SK-N-SH (cell line): Measurements from ENCODE around the gene CDK11B. TPM values are rescaled to one million over a fixed set of nuclear protein-coding genes. Genes with fewer than 3 reads are reported as not detected.
A peak's percentile ranks its signal among the peaks of the same experiment; 100 is the strongest.

Experiments used
- CTCF ChIA-PET: fragments of 300-600, 350-600 bp; formaldehyde crosslinking; extraction: SDS; loops from one replicate; lab custom pipeline; 2021; lab: Yijun Ruan, JAX
- POLR2A ChIA-PET: fragments of 350-600 bp; sonication (Branson Sonifier 250); formaldehyde crosslinking; extraction: SDS; loops from one replicate; lab custom pipeline; 2020; ENCODE audit warnings: antibody characterized with exemption, inconsistent platforms; lab: Yijun Ruan, JAX
- DNase-seq: peaks from one replicate; pipeline ENCODE4 v3.0.0; 2012
- H2AFZ ChIP-seq: fragments of 200-600 bp; sonication (generic); 2 replicates; pipeline ENCODE4 v1.8.1; 2016; ENCODE audit warnings: antibody characterized with exemption, mild to moderate bottlenecking, low read depth
- H3F3A ChIP-seq: fragments of 200-600 bp; sonication (generic); replicated peaks from 2 replicates; pipeline ENCODE3; 2016; ENCODE audit warnings: antibody characterized with exemption, mild to moderate bottlenecking; ENCODE audit not compliant: insufficient read depth
- H3K27ac ChIP-seq, 2 experiments: fragments of 200-500 bp in 1 of 2; fragments of 200-600 bp in 1 of 2; sonication (Bioruptor generic) in 1 of 2; sonication (generic), shearing (Covaris generic) in 1 of 2; 2 replicates each; pipeline versions ENCODE4 v1.5.1 to v1.6.1; 2014 to 2016; ENCODE audit warnings: low read depth in 2 of 2, inconsistent platforms in 1 of 2, low read length in 1 of 2, mild to moderate bottlenecking in 1 of 2, mixed read lengths in 1 of 2
- H3K27me3 ChIP-seq: fragments of 200-600 bp; sonication (generic), shearing (Covaris generic); 2 replicates; pipeline ENCODE4 v1.6.1; 2016; ENCODE audit warnings: mixed run types; ENCODE audit not compliant: insufficient read depth
- H3K36me3 ChIP-seq, 2 experiments: fragments of 200-500 bp in 1 of 2; fragments of 200-600 bp in 1 of 2; sonication (Bioruptor generic) in 1 of 2; sonication (generic) in 1 of 2; replicated peaks in 1 of 2; 2 replicates each; pipeline versions ENCODE3 to v1.5.1; 2014 to 2016; ENCODE audit warnings: low read length in 1 of 2, mild to moderate bottlenecking in 1 of 2; ENCODE audit not compliant: insufficient read depth in 2 of 2, control insufficient read depth in 1 of 2
- H3K4me1 ChIP-seq, 2 experiments: fragments of 200-500 bp in 1 of 2; fragments of 200-600 bp in 1 of 2; sonication (Bioruptor generic) in 1 of 2; sonication (generic), shearing (Covaris generic) in 1 of 2; 2 replicates each; pipeline versions ENCODE4 v1.5.1 to v1.6.1; 2014 to 2016; ENCODE audit warnings: low read depth in 1 of 2, low read length in 1 of 2, mixed run types in 1 of 2; ENCODE audit not compliant: insufficient read depth in 2 of 2, control insufficient read depth in 1 of 2
- H3K4me2 ChIP-seq: fragments of 200-600 bp; sonication (generic), shearing (Covaris generic); 2 replicates; pipeline ENCODE4 v1.6.1; 2017; ENCODE audit warnings: mixed run types
- H3K4me3 ChIP-seq, 2 experiments: fragments of 200-500 bp in 1 of 2; fragments of 200-600 bp in 1 of 2; sonication (Bioruptor generic) in 1 of 2; sonication (generic), shearing (Covaris generic) in 1 of 2; 2 replicates each; pipeline versions ENCODE4 v1.5.1 to v1.8.1; 2014 to 2016; ENCODE audit warnings: low read depth in 2 of 2, inconsistent platforms in 1 of 2, low read length in 1 of 2, mild to moderate bottlenecking in 1 of 2, mixed read lengths in 1 of 2, moderate library complexity in 1 of 2
- H3K79me2 ChIP-seq: fragments of 200-600 bp; sonication (generic); 2 replicates; pipeline ENCODE4 v1.8.1; 2017; ENCODE audit warnings: mild to moderate bottlenecking; ENCODE audit not compliant: insufficient read depth
- H3K9ac ChIP-seq: fragments of 200-600 bp; sonication (generic); 2 replicates; pipeline ENCODE4 v1.6.1; 2017; ENCODE audit warnings: mixed run types
- H3K9me2 ChIP-seq: fragments of 200-600 bp; sonication (generic); 2 replicates; pipeline ENCODE4 v1.6.1; 2017; ENCODE audit warnings: mixed run types
- H3K9me3 ChIP-seq: fragments of 200-600 bp; sonication (generic); 2 replicates; pipeline ENCODE4 v1.6.1; 2017; ENCODE audit warnings: mixed run types, mild to moderate bottlenecking, moderate library complexity
- H4K20me1 ChIP-seq: fragments of 200-600 bp; sonication (generic); 2 replicates; pipeline ENCODE4 v1.6.1; 2017; ENCODE audit warnings: mild to moderate bottlenecking, mixed run types; ENCODE audit not compliant: insufficient read depth
- CHD2 ChIP-seq: fragments of 150-350 bp; IDR thresholded peaks from 2 replicates; pipeline ENCODE4 v1.6.1; 2018; ENCODE audit warnings: low read length; ENCODE audit not compliant: partially characterized antibody
- MEF2A ChIP-seq: IDR thresholded peaks from 2 replicates; pipeline ENCODE4 v1.4.0; 2012; ENCODE audit warnings: low read depth, borderline replicate concordance
- MXI1 ChIP-seq: IDR thresholded peaks from 2 replicates; pipeline ENCODE4 v1.6.1; 2012; ENCODE audit warnings: mild to moderate bottlenecking, low read depth, low read length, improper control_type of control experiment
- NRF1 ChIP-seq: IDR thresholded peaks from 2 replicates; pipeline ENCODE4 v1.6.1; 2012; ENCODE audit warnings: low read depth, mild to moderate bottlenecking, low read length
- RAD21 ChIP-seq: IDR thresholded peaks from 2 replicates; pipeline ENCODE4 v1.6.1; 2012; ENCODE audit warnings: mild to moderate bottlenecking, low read length
- RXRA ChIP-seq: IDR thresholded peaks from 2 replicates; pipeline ENCODE4 v1.4.0; 2012; ENCODE audit warnings: low read depth, mild to moderate bottlenecking, borderline replicate concordance
- SMC3 ChIP-seq: IDR thresholded peaks from 2 replicates; pipeline ENCODE4 v1.6.1; 2012; ENCODE audit warnings: low read depth, low read length, improper control_type of control experiment
- YY1 ChIP-seq: IDR thresholded peaks from 2 replicates; pipeline ENCODE4 v1.4.0; 2012; ENCODE audit warnings: low read depth, mild to moderate bottlenecking
- WGBS: methylation state at CpG from one replicate; pipeline ENCODE4 v1.1.6; 2017; ENCODE audit warnings: low lambda C conversion rate; 5-methylcytosine and 5-hydroxymethylcytosine counted together
- polyA plus RNA-seq, 3 experiments: library from polyadenylated mRNA; depleted of rRNA; stranded (reverse); fragments of >200 nt; gene quantifications; 2 replicates each; pipeline ENCODE4 v1.2.3, GENCODE V29; 2012
- TF ChIP-seq, protein P1 (sequence below): fragments of 200-600 bp; sonication (generic); IDR thresholded peaks from 2 replicates; pipeline ENCODE4 v1.6.1; 2017; ENCODE audit warnings: antibody characterized with exemption, mild to moderate bottlenecking, moderate library complexity
- TF ChIP-seq, protein P2 (sequence below): IDR thresholded peaks from 2 replicates; pipeline ENCODE4 v1.4.0; 2012; ENCODE audit warnings: low read depth

Gene CDK11B
- polyA plus RNA-seq, 1 of the 3 experiments (the other 2 are of a cell fraction) = 15.0 TPM

GRCh38 chr1:1625404-1625775, 33.4 kb downstream of the CDK11B start:
- peaks cover 0 to 5% of the 10 kb centered on the region in 2 experiments for H3K36me3 ChIP-seq
- H3F3A ChIP-seq = no peaks in the 10 kb centered on the region
- POLR2A ChIA-PET = interaction anchor here (0.6 kb wide), 1 partner anchor 258 kb away, joined by 3 read pairs; no protein-coding TSS in a partner anchor
- no peak overlapping the region for H2AFZ ChIP-seq
- H3K4me2 ChIP-seq = no peak overlapping the region
- no peaks in the 10 kb centered on the region for H4K20me1 ChIP-seq
- H3K9ac ChIP-seq = no peak overlapping the region
- no peaks in the 10 kb centered on the region for H3K9me2 ChIP-seq
- CTCF ChIA-PET = no interaction called here
- H3K79me2 ChIP-seq = 0 out of 2 replicates have a peak, but pooled peaks cover 1% of the 10 kb centered on the region
- WGBS = 94% methylated on average over 8 of the region's 28 CpGs
- DNase-seq = no peak
- no peak overlapping the region for H3K4me3 ChIP-seq
- TF ChIP-seq MEF2A (no peak), CHD2 (no peak)
- no peaks in the 10 kb centered on the region; a peak in 1 of 4 replicates for H3K4me1 ChIP-seq
- no peaks in the 10 kb centered on the region for H3K9me3 ChIP-seq
- no peak overlapping the region for H3K27ac ChIP-seq
- H3K27me3 ChIP-seq = no peaks in the 10 kb centered on the region

DNA sequence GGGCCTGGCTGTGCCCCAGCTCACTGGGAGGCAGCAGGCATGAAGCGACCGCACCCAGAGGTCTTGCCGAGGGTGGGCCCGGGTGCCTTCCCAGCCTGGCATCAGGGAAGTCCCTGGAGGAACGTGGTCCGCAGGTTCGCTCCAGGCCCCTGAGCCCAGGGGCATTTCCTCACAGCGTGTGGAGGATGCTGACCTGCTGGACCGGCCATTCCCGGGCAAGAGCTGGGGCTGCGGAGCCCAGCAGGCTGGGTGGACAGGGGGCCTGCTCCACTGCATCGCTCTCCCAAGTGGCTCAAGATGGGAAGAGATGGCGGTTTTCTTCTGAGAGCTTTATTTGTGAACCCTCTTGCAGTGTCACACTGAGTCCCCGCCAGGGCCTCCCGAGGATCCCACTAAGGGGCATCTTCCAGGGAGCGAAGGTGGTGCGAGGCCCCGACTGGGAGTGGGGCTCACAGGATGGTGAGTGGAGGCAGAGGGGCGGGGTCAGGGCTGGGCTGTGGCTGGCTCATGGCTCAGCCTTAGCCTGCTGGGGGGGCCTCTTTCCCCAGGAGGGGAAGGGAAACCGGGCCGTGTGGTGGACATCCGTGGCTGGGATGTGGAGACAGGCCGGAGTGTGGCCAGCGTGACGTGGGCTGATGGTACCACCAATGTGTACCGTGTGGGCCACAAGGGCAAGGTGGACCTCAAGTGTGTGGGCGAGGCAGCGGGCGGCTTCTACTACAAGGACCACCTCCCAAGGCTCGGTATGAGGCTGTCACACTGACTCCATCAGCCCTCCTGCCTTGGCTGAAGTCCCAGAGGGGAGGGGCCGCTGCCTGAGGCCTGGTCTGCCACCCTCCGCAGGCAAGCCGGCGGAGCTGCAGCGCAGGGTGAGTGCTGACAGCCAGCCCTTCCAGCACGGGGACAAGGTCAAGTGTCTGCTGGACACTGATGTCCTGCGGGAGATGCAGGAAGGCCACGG, 34.1 kb downstream of the CDK11B start:
- no peak overlapping the region for H3K9ac ChIP-seq
- peak; percentile 42; the same call in 1 of the 2 replicates for TF ChIP-seq MXI1
- TF ChIP-seq SMC3 = no peak
- 0 out of 2 replicates have a peak, but pooled peaks cover 8% of the 10 kb centered on the region for H3K79me2 ChIP-seq
- no peak overlapping the region for H3K4me3 ChIP-seq
- H4K20me1 ChIP-seq = no peaks in the 10 kb centered on the region
- H2AFZ ChIP-seq = no peak overlapping the region
- no peaks in the 10 kb centered on the region for H3F3A ChIP-seq
- H3K27ac ChIP-seq = no peak overlapping the region
- H3K36me3 ChIP-seq = peaks cover 0 to 5% of the 10 kb centered on the region in 2 experiments
- no peaks in the 10 kb centered on the region for H3K9me3 ChIP-seq
- H3K27me3 ChIP-seq = no peaks in the 10 kb centered on the region
- no peaks in the 10 kb centered on the region; a peak in 1 of 4 replicates for H3K4me1 ChIP-seq
- POLR2A ChIA-PET = interaction anchor here (0.5 to 1.2 kb wide), 2 partner anchors 10 to 13 kb away, joined by 4 to 5 read pairs; partner anchors contain the start of gene MIB2
- H3K9me2 ChIP-seq = no peaks in the 10 kb centered on the region
- CTCF ChIA-PET = no interaction called here
- peak; percentile 78 for DNase-seq
- WGBS = 90% methylated on average over 14 of the region's 38 CpGs
- no peak overlapping the region for H3K4me2 ChIP-seq

DNA sequence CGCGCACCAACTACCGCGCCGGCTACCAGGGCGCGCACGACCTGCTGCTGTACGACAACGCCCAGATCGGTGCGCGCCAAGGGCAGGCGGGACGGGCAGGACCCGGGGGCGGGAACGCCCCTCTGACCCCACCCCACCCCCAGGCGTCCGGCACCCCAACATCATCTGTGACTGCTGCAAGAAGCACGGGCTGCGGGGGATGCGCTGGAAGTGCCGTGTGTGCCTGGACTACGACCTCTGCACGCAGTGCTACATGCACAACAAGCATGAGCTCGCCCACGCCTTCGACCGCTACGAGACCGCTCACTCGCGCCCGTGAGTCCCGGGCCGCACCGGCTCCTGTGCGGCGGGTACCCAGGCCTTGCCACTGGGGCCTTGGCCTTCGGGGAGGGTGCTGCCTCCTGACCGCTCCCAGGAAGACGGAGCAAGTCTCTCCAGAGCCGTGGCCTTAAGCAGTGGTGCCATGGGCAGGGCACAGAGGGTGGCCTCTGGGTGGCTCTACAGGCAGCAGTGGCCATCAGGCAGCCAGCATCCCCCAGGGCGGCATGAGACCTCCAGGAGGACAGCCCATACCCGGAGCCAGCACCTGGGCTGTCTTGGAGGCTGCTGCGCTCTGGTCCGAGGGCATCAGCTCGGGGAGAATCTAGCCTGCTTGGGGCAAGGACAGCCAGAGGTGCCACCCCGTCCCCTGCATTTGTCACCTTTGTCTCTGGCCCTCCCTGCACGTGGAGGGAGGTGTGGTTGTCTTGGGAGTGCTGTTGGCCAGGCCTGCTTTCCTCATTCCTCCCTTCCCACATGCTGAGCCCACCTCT, 35.0 kb downstream of the CDK11B start:
- Histone ChIP-seq H3K9me2 (no peaks in the 10 kb centered on the region), H4K20me1 (no peaks in the 10 kb centered on the region), H3F3A (no peaks in the 10 kb centered on the region), H3K27ac (no peak overlapping the region; a peak in 1 of 4 replicates), H3K79me2 (0 out of 2 replicates have a peak, but pooled peaks cover 8% of the 10 kb centered on the region), H2AFZ (no peak overlapping the region), H3K9ac (no peak overlapping the region), H3K27me3 (no peaks in the 10 kb centered on the region), H3K4me1 (no peaks in the 10 kb centered on the region; a peak in 1 of 4 replicates), H3K36me3 (peaks cover 0 to 5% of the 10 kb centered on the region in 2 experiments), H3K9me3 (no peaks in the 10 kb centered on the region), H3K4me3 (no peak overlapping the region), H3K4me2 (no peak overlapping the region)
- 65% methylated on average over 5 of the region's 51 CpGs for WGBS
- POLR2A ChIA-PET = interaction anchor here (0.5 to 1.2 kb wide), 2 partner anchors 9 to 12 kb away, joined by 4 to 5 read pairs; partner anchors contain the start of gene MIB2
- no peak for DNase-seq
- CTCF ChIA-PET = no interaction called here
- TF ChIP-seq, protein P1, sequence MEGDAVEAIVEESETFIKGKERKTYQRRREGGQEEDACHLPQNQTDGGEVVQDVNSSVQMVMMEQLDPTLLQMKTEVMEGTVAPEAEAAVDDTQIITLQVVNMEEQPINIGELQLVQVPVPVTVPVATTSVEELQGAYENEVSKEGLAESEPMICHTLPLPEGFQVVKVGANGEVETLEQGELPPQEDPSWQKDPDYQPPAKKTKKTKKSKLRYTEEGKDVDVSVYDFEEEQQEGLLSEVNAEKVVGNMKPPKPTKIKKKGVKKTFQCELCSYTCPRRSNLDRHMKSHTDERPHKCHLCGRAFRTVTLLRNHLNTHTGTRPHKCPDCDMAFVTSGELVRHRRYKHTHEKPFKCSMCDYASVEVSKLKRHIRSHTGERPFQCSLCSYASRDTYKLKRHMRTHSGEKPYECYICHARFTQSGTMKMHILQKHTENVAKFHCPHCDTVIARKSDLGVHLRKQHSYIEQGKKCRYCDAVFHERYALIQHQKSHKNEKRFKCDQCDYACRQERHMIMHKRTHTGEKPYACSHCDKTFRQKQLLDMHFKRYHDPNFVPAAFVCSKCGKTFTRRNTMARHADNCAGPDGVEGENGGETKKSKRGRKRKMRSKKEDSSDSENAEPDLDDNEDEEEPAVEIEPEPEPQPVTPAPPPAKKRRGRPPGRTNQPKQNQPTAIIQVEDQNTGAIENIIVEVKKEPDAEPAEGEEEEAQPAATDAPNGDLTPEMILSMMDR = no peak
- TF ChIP-seq RXRA = no peak
- TF ChIP-seq, protein P2, sequence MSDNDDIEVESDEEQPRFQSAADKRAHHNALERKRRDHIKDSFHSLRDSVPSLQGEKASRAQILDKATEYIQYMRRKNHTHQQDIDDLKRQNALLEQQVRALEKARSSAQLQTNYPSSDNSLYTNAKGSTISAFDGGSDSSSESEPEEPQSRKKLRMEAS = no peak
- TF ChIP-seq NRF1 = no peak
- TF ChIP-seq YY1 = no peak
- no peak for TF ChIP-seq RAD21
